C4-2B (cell line): ENCODE results near the gene CLSTN2.

ENCODE experiments used
- ZFX ChIP-seq: fragments of 450-650 bp; IDR thresholded peaks from 2 replicates; pipeline ENCODE4 v1.6.1; 2017
- TF ChIP-seq, protein P1 (sequence below): fragments of 450-650 bp; conservative IDR thresholded peaks from 2 replicates; pipeline ENCODE4 v1.5.1; 2017; ENCODE audit warnings: mild to moderate bottlenecking

DNA sequence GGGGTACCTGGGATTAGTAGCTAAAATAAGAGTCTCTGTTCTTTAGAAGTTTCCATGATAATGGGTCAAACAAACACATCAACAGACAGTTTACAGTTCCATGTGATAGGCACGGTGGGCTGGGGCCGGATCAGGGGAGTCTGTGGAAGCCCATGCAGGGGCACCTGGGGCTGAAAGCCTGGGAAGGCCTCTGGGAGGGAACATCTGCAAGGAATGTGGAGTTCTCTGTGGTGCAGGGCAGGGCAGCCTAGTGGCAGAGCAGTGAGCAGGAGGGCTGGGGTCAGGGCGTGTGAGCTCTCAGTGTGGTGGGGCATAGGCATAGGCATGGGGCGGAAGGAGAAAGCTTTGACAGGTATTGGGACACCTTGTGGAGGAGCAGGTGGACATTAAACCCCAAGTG, 535.2 kb downstream of the CLSTN2 start:
- TF ChIP-seq, protein P1, sequence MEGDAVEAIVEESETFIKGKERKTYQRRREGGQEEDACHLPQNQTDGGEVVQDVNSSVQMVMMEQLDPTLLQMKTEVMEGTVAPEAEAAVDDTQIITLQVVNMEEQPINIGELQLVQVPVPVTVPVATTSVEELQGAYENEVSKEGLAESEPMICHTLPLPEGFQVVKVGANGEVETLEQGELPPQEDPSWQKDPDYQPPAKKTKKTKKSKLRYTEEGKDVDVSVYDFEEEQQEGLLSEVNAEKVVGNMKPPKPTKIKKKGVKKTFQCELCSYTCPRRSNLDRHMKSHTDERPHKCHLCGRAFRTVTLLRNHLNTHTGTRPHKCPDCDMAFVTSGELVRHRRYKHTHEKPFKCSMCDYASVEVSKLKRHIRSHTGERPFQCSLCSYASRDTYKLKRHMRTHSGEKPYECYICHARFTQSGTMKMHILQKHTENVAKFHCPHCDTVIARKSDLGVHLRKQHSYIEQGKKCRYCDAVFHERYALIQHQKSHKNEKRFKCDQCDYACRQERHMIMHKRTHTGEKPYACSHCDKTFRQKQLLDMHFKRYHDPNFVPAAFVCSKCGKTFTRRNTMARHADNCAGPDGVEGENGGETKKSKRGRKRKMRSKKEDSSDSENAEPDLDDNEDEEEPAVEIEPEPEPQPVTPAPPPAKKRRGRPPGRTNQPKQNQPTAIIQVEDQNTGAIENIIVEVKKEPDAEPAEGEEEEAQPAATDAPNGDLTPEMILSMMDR: no peak
- no peak for TF ChIP-seq ZFX
